A549 treated with DMSO at 1 μM for 4 hours (cell line): ENCODE data around the gene PRDX4. TPM values are rescaled to one million over a fixed set of nuclear protein-coding genes. Genes with fewer than 3 reads are reported as not detected.

Experiments
- total RNA-seq: library from RNA; stranded (reverse); fragments of 200-300 nt; extraction: Qiagen RNA extraction; gene quantifications from 5 replicates; pipeline ENCODE4 v1.2.3, GENCODE V29; 2022; ENCODE audit warnings: low read depth

PRDX4 gene
- total RNA-seq: 246 to 289 TPM (median 271 TPM) in 5 replicates

GRCh38 chrX:23667239-23668177 lies at the start of gene PRDX4:
PRDX4 (plus strand) TSS chrX:23667493; CDS start chrX:23667571, 78 bp downstream.

Other genes with a start within 250 kb of the PRDX4 start
- 93.6 to 105 TPM (median 101 TPM) in 5 replicates for gene ACOT9, start 75.8 kb downstream of the PRDX4 start, total RNA-seq
- 372 to 461 TPM (median 444 TPM) in 5 replicates for gene SAT1, start 115.7 kb downstream of the PRDX4 start, total RNA-seq
- gene APOO, start 240.4 kb downstream of the PRDX4 start, total RNA-seq: 33.3 to 39.8 TPM (median 34.3 TPM) in 5 replicates
- 0.07 to 0.12 TPM in 2 of 5 replicates, not detected in the others for gene CXorf58, start 240.5 kb downstream of the PRDX4 start, total RNA-seq